ENCODE results near the gene IL19.

The IL19 gene

DNA sequence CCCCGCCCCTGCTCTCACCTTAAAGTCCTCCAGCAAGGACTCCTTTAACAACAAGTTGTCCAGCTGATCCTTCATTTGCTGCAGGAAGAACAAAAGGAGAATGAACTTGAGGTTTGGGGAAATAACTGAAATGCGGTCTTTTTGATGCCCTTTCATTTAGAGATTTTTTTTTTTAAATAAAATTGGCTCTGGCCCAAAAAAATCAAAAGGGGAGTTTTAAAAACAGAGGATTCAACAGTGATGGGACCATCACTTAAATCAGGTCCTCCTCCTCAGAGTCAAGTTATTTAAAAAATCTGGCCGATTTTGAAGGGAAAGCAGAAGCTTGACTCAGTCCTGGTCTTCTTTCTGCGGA, 742 bp downstream of the IL19 start:
- Histone ChIP-seq H3K9me3 (ENCODE audit: insufficient read depth, low read length) (no peaks in the 10 kb centered on the region), H3K9me2 (replicated peaks; ENCODE audit: insufficient read depth, low read length) (no peaks in the 10 kb centered on the region), H3K27ac (ENCODE audit: low read depth, low read length) (no peak overlapping the region), H3K27me3 (ENCODE audit: low read length) (no peaks in the 10 kb centered on the region), H3K4me3 (ENCODE audit: insufficient read depth, low read length, poor library complexity, severe bottlenecking) (no peak overlapping the region), H3K36me3 (ENCODE audit: low read length) (no peaks in the 10 kb centered on the region), H4K20me1 (ENCODE audit: low read depth, low read length) (no peaks in the 10 kb centered on the region), H2AFZ (ENCODE audit: low read depth, low read length, severe bottlenecking) (no peak overlapping the region), H3K4me2 (ENCODE audit: low read depth, low read length, poor library complexity, severe bottlenecking) (no peak overlapping the region), H3K9ac (ENCODE audit: low read length) (no peak overlapping the region), H3F3A (ENCODE audit: insufficient read depth) (no peaks in the 10 kb centered on the region), H3K79me2 (ENCODE audit: insufficient read depth, low read length) (no peaks in the 10 kb centered on the region)
- no peak for TF ChIP-seq EZH2phosphoT487 (conservative IDR thresholded peaks at IDR 0.05; ENCODE audit: low read length)

DNA sequence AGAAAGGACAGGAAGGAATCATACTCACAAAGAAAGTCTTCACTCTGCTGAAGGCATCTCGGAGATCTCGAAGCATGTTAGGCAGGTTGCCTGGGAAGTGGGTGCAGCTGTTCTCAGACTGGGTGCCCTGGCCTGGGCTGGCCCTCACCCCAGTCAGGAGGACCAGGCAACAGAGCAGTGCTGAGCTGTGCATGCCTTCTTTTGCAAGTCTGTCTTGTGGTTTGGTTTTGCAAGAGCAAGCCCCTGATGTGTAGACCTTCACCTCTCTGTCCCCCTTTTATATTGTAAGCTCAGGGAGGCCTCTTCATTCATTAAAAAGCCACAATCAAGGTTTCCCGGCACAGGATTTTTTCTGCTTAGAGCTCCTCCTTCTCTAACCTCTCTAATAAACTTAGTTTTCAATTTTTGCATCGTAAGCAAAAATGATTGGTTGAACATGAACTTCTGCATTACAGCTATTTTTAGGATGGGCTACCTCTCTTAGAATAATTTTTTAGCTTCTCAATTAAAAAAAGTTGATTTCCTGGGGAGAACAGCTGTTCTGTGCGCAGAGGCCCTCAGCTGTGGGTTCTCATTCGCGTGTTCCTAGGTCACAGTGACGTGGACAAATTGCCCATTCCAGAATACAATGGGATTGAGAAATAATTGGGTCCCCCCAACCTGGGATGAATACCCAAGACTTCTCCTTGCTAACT, 1.8 kb downstream of the IL19 start, which contains the start of gene IL10:
Gene IL10, minus strand, starts transcription at position 252 of the 695 bp plus-strand sequence. Its CDS starts 59 bp downstream, at position 193.
- Histone ChIP-seq H3K36me3 (ENCODE audit: low read length) (no peaks in the 10 kb centered on the region), H3K4me2 (ENCODE audit: low read depth, low read length, poor library complexity, severe bottlenecking) (no peak within 1 kb of the TSS), H3K9ac (ENCODE audit: low read length) (no peak within 1 kb of the TSS), H3K4me3 (ENCODE audit: insufficient read depth, low read length, poor library complexity, severe bottlenecking) (no peak within 1 kb of the TSS), H4K20me1 (ENCODE audit: low read depth, low read length) (no peaks in the 10 kb centered on the region), H3K27me3 (ENCODE audit: low read length) (no peaks in the 10 kb centered on the region), H3K27ac (ENCODE audit: low read depth, low read length) (no peak within 1 kb of the TSS), H3K9me2 (replicated peaks; ENCODE audit: insufficient read depth, low read length) (no peaks in the 10 kb centered on the region), H2AFZ (ENCODE audit: low read depth, low read length, severe bottlenecking) (no peak within 1 kb of the TSS), H3K79me2 (ENCODE audit: insufficient read depth, low read length) (no peaks in the 10 kb centered on the region), H3K9me3 (ENCODE audit: insufficient read depth, low read length) (no peaks in the 10 kb centered on the region), H3F3A (ENCODE audit: insufficient read depth) (no peaks in the 10 kb centered on the region)
- TF ChIP-seq, protein P1, sequence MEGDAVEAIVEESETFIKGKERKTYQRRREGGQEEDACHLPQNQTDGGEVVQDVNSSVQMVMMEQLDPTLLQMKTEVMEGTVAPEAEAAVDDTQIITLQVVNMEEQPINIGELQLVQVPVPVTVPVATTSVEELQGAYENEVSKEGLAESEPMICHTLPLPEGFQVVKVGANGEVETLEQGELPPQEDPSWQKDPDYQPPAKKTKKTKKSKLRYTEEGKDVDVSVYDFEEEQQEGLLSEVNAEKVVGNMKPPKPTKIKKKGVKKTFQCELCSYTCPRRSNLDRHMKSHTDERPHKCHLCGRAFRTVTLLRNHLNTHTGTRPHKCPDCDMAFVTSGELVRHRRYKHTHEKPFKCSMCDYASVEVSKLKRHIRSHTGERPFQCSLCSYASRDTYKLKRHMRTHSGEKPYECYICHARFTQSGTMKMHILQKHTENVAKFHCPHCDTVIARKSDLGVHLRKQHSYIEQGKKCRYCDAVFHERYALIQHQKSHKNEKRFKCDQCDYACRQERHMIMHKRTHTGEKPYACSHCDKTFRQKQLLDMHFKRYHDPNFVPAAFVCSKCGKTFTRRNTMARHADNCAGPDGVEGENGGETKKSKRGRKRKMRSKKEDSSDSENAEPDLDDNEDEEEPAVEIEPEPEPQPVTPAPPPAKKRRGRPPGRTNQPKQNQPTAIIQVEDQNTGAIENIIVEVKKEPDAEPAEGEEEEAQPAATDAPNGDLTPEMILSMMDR (IDR thresholded peaks at IDR 0.05; ENCODE audit: insufficient read depth, low read length, poor library complexity, severe bottlenecking) = no peak
- no peak for TF ChIP-seq EZH2phosphoT487 (conservative IDR thresholded peaks at IDR 0.05; ENCODE audit: low read length)

DNA sequence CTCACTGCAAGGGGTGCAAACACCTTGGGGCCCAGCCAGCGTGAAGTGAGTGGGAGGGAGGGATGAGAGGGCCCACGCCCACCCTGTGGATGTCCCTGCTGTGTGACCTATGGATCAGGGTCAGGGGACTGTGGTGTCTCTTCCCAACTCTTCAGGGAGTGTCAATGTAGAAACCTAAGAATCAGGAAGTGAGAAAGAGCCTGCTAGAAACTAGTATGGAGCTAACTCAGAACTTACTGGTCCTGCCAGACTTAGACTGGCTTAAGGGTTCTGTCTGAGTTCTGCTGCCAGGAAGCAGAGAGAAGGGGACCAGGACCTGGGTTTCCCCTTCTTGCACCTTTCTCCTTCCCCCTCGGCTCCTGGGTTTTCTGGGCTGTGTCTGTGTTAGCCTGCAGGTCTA, 3.5 kb downstream of the IL19 start:
- Histone ChIP-seq H3K4me2 (ENCODE audit: low read depth, low read length, poor library complexity, severe bottlenecking) (no peak overlapping the region), H3K27ac (ENCODE audit: low read depth, low read length) (no peak overlapping the region), H3K9ac (ENCODE audit: low read length) (no peak overlapping the region), H3K9me2 (replicated peaks; ENCODE audit: insufficient read depth, low read length) (no peaks in the 10 kb centered on the region), H3F3A (ENCODE audit: insufficient read depth) (no peaks in the 10 kb centered on the region), H3K27me3 (ENCODE audit: low read length) (no peaks in the 10 kb centered on the region), H3K9me3 (ENCODE audit: insufficient read depth, low read length) (no peaks in the 10 kb centered on the region), H3K36me3 (ENCODE audit: low read length) (no peaks in the 10 kb centered on the region), H2AFZ (ENCODE audit: low read depth, low read length, severe bottlenecking) (no peak overlapping the region), H3K79me2 (ENCODE audit: insufficient read depth, low read length) (no peaks in the 10 kb centered on the region), H3K4me3 (ENCODE audit: insufficient read depth, low read length, poor library complexity, severe bottlenecking) (no peak overlapping the region), H4K20me1 (ENCODE audit: low read depth, low read length) (no peaks in the 10 kb centered on the region)
- TF ChIP-seq, protein P1 (IDR thresholded peaks at IDR 0.05; ENCODE audit: insufficient read depth, low read length, poor library complexity, severe bottlenecking) = no peak
- TF ChIP-seq EZH2phosphoT487 (conservative IDR thresholded peaks at IDR 0.05; ENCODE audit: low read length) = no peak

DNA sequence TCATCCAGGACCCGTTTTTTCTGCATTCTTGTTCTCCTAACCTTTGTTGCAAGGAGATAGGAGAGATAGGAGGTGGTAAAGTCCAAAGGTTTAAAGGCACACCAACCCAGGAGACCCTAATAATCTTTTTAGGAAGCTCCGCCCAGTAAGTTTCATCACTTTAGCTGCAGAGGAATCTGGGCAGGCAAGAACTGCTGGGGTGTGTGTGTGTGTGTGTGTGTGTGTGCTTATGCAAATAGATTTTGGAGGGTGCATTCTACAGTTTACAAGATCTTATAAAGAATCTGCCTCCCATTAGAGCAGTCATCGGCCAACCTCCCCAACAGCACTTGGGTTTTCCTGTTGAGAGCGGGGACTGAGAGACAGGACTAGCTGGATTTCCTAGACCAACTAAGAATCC, 5.7 kb downstream of the IL19 start:
- Histone ChIP-seq H2AFZ (ENCODE audit: low read depth, low read length, severe bottlenecking) (no peak overlapping the region), H3K4me2 (ENCODE audit: low read depth, low read length, poor library complexity, severe bottlenecking) (no peak overlapping the region), H3K27me3 (ENCODE audit: low read length) (no peaks in the 10 kb centered on the region), H3K27ac (ENCODE audit: low read depth, low read length) (no peak overlapping the region), H3K9me3 (ENCODE audit: insufficient read depth, low read length) (no peaks in the 10 kb centered on the region), H3K4me3 (ENCODE audit: insufficient read depth, low read length, poor library complexity, severe bottlenecking) (no peak overlapping the region), H3K79me2 (ENCODE audit: insufficient read depth, low read length) (no peaks in the 10 kb centered on the region), H3F3A (ENCODE audit: insufficient read depth) (no peaks in the 10 kb centered on the region), H3K36me3 (ENCODE audit: low read length) (no peaks in the 10 kb centered on the region), H4K20me1 (ENCODE audit: low read depth, low read length) (no peaks in the 10 kb centered on the region), H3K9me2 (replicated peaks; ENCODE audit: insufficient read depth, low read length) (no peaks in the 10 kb centered on the region), H3K9ac (ENCODE audit: low read length) (no peak overlapping the region)
- TF ChIP-seq, protein P1 (IDR thresholded peaks at IDR 0.05; ENCODE audit: insufficient read depth, low read length, poor library complexity, severe bottlenecking) = no peak
- TF ChIP-seq EZH2phosphoT487 (conservative IDR thresholded peaks at IDR 0.05; ENCODE audit: low read length) = no peak
